GM19468 (cell line): ENCODE measurements around the gene RPS5.
A peak's percentile ranks its signal among the peaks of the same experiment; 100 is the strongest.
"Not testable (repeated sequence)": the region's sequence is repeated elsewhere in the genome, so short reads cannot be mapped to it uniquely, and the experiment has no call there.

Source experiments
- ATAC-seq: cut with Tn5 transposase; IDR thresholded peaks from one replicate; pipeline ENCODE4 v1.9.1; 2021; ENCODE audit warnings: mild to moderate bottlenecking, moderate library complexity, moderate number of reproducible peaks; ENCODE audit not compliant: unreplicated experiment; ENCODE audit errors: extremely low read depth

Gene RPS5

GRCh38 chr19:58386576-58387337, at the start of gene RPS5:
RPS5 (plus strand) TSS chr19:58387269; CDS start chr19:58388138, 869 bp downstream.
- peak; percentile 83 for ATAC-seq

- ATAC-seq, result no peak
Observed at GRCh38 chr19:58338336-58338735, 48.7 kb upstream of the RPS5 start.

GRCh38 chr19:58338825-58339558, 48.1 kb upstream of the RPS5 start:
- ATAC-seq, result no peak

- ATAC-seq, result no peak
Observed at GRCh38 chr19:58345558-58345957, 41.5 kb upstream of the RPS5 start.

GRCh38 chr19:58346961-58347929, 39.8 kb upstream of the RPS5 start:
- peak; percentile 73 for ATAC-seq

GRCh38 chr19:58348080-58348479, 39.0 kb upstream of the RPS5 start:
- ATAC-seq, result not testable (repeated sequence)

GRCh38 chr19:58349590-58349989, 37.5 kb upstream of the RPS5 start:
- ATAC-seq, result no peak

- ATAC-seq, result no peak
Observed at GRCh38 chr19:58350001-58350861, 36.8 kb upstream of the RPS5 start.

- no peak for ATAC-seq
Observed at GRCh38 chr19:58350871-58351557, 36.1 kb upstream of the RPS5 start.

GRCh38 chr19:58351558-58351878, 35.6 kb upstream of the RPS5 start:
- ATAC-seq, result no peak

- ATAC-seq, result no peak
Observed at GRCh38 chr19:58351990-58352755, 34.9 kb upstream of the RPS5 start.

GRCh38 chr19:58352760-58353671, 34.1 kb upstream of the RPS5 start, which contains the start of gene A1BG:
A1BG (minus strand) TSS chr19:58353492; CDS start chr19:58353437, 55 bp downstream.
- no peak for ATAC-seq

- ATAC-seq, result no peak
Observed at GRCh38 chr19:58353717-58354477, 33.2 kb upstream of the RPS5 start.

GRCh38 chr19:58354478-58355030, 32.5 kb upstream of the RPS5 start:
- ATAC-seq, result no peak

GRCh38 chr19:58355215-58355796, 31.8 kb upstream of the RPS5 start:
- ATAC-seq, result no peak
